OCI-LY7 (cell line): Measurements from ENCODE around the gene LPAR4. TPM values are rescaled to one million over a fixed set of nuclear protein-coding genes. Genes with fewer than 3 reads are reported as not detected.

ENCODE experiments used
- BruUV-seq: library from RNA; stranded (reverse); fragments of 400-500 nt; replicated peaks from 2 replicates; lab custom pipeline; 2021; lab: Mats Ljungman, UMichigan
- CTCF ChIA-PET: fragments of 300-600 bp; sonication (Branson Sonifier 250); formaldehyde crosslinking; loops from one replicate; lab custom pipeline; 2022; ENCODE audit warnings: antibody characterized with exemption; ENCODE audit not compliant: unreplicated experiment; lab: Charles Lee
- POLR2A ChIA-PET: fragments of 300-600 bp; sonication (Branson Sonifier 250); formaldehyde crosslinking; loops from one replicate; lab custom pipeline; 2022; ENCODE audit warnings: antibody characterized with exemption; lab: Charles Lee
- DNase-seq: peaks from one replicate; pipeline ENCODE4 v3.0.0-alpha.2; 2015; ENCODE audit warnings: low spot score
- H2AFZ ChIP-seq: fragments of 200-600 bp; sonication (generic), shearing (Covaris generic); 2 replicates; pipeline ENCODE4 v1.6.1; 2014; ENCODE audit warnings: mild to moderate bottlenecking, antibody characterized with exemption, low read length, moderate library complexity
- H3K27ac ChIP-seq: fragments of 200-600 bp; sonication (generic); 2 replicates; pipeline ENCODE4 v1.5.1; 2014; ENCODE audit warnings: mixed run types, low read depth, mild to moderate bottlenecking, moderate library complexity, low read length, inconsistent platforms; ENCODE audit not compliant: poor library complexity, severe bottlenecking
- H3K36me3 ChIP-seq: fragments of 200-600 bp; sonication (generic); 2 replicates; pipeline ENCODE4 v1.6.1; 2014; ENCODE audit warnings: mild to moderate bottlenecking, antibody characterized with exemption, low read length, moderate library complexity, mixed read lengths; ENCODE audit not compliant: insufficient read depth
- H3K4me1 ChIP-seq: fragments of 200-600 bp; sonication (generic); 2 replicates; pipeline ENCODE4 v1.5.1; 2014; ENCODE audit warnings: mild to moderate bottlenecking, low read length; ENCODE audit not compliant: insufficient read depth, poor library complexity, severe bottlenecking
- H3K4me2 ChIP-seq: fragments of 200-600 bp; sonication (generic); 2 replicates; pipeline ENCODE4 v1.6.1; 2014; ENCODE audit warnings: mild to moderate bottlenecking, low read length
- H3K4me3 ChIP-seq: fragments of 200-600 bp; sonication (generic); 2 replicates; pipeline ENCODE4 v1.5.1; 2014; ENCODE audit warnings: mild to moderate bottlenecking, low read depth, low read length; ENCODE audit not compliant: poor library complexity, severe bottlenecking
- H3K79me2 ChIP-seq: fragments of 200-600 bp; sonication (generic); 2 replicates; pipeline ENCODE4 v1.6.1; 2016; ENCODE audit warnings: low read depth, mild to moderate bottlenecking, low read length, moderate library complexity, mixed read lengths; ENCODE audit not compliant: insufficient read depth
- H3K9me2 ChIP-seq: fragments of 200-600 bp; sonication (generic); 2 replicates; pipeline ENCODE4 v1.6.1; 2016; ENCODE audit warnings: mild to moderate bottlenecking, low read length, mixed read lengths; ENCODE audit not compliant: insufficient read depth
- H3K9me3 ChIP-seq: fragments of 200-600 bp; sonication (generic); 2 replicates; pipeline ENCODE4 v1.6.1; 2014; ENCODE audit warnings: mild to moderate bottlenecking, mixed run types, low read length, mixed read lengths
- H4K20me1 ChIP-seq: fragments of 200-600 bp; sonication (generic); 2 replicates; pipeline ENCODE4 v1.6.1; 2014; ENCODE audit warnings: mild to moderate bottlenecking, antibody characterized with exemption, low read length, moderate library complexity, mixed read lengths; ENCODE audit not compliant: insufficient read depth
- EZH2phosphoT487 ChIP-seq: fragments of 200-600 bp; sonication (generic); IDR thresholded peaks from 2 replicates; pipeline ENCODE4 v1.6.1; 2018; ENCODE audit warnings: low read depth, borderline replicate concordance, mild to moderate bottlenecking, mixed run types, antibody characterized with exemption, low read length, moderate library complexity, mixed read lengths
- intact Hi-C: fragments of 100-400 bp; cut with micrococcal nuclease; formaldehyde crosslinking; loops from one replicate; pipeline ENCODE4 v1.10.0; 2022; ENCODE audit not compliant: unreplicated experiment
- total RNA-seq, 2 experiments: library from RNA; depleted of rRNA in 1 of 2; stranded (reverse); fragments of >200 nt in 1 of 2; shearing (Covaris generic) in 1 of 2; gene quantifications; 2 replicates each; pipeline ENCODE4 v1.2.3, GENCODE V29; 2014 to 2022
- TF ChIP-seq, protein P1 (sequence below): fragments of 200-600 bp; sonication (generic); conservative IDR thresholded peaks from 2 replicates; pipeline ENCODE4 v1.5.1; 2014; ENCODE audit warnings: mild to moderate bottlenecking, antibody characterized with exemption, low read length, moderate library complexity, mixed read lengths

Gene LPAR4
- total RNA-seq, 2 experiments from 2014 or later, result not detected

DNA sequence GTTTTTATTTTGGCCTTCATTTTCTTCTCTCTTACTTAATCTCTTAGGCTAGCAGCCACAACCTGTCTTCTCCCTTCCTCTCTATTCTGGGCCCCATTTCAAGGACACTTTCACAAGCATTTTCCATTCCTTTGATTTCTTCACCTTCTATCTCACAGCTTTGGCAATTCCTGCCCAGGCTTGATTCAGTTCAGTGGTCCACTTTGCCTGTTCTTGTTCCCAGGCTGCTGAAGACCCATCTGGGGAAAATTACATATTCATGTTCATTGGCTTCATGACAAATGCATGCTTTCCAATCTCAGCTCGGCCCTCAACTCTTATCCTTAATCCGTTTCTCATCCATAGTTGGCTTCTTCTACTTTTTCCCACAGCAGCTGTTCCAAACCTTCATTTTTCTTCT lies 38.7 kb upstream of the LPAR4 start:
- Histone ChIP-seq H3K9me3 (no peaks in the 10 kb centered on the region), H2AFZ (no peak overlapping the region), H3K4me1 (no peaks in the 10 kb centered on the region), H3K9me2 (no peaks in the 10 kb centered on the region), H4K20me1 (no peaks in the 10 kb centered on the region), H3K27ac (no peak overlapping the region), H3K4me3 (no peak overlapping the region), H3K36me3 (no peaks in the 10 kb centered on the region), H3K4me2 (no peak overlapping the region), H3K79me2 (no peaks in the 10 kb centered on the region)
- CTCF ChIA-PET, result no interaction called here
- no peak for TF ChIP-seq EZH2phosphoT487
- TF ChIP-seq, protein P1, sequence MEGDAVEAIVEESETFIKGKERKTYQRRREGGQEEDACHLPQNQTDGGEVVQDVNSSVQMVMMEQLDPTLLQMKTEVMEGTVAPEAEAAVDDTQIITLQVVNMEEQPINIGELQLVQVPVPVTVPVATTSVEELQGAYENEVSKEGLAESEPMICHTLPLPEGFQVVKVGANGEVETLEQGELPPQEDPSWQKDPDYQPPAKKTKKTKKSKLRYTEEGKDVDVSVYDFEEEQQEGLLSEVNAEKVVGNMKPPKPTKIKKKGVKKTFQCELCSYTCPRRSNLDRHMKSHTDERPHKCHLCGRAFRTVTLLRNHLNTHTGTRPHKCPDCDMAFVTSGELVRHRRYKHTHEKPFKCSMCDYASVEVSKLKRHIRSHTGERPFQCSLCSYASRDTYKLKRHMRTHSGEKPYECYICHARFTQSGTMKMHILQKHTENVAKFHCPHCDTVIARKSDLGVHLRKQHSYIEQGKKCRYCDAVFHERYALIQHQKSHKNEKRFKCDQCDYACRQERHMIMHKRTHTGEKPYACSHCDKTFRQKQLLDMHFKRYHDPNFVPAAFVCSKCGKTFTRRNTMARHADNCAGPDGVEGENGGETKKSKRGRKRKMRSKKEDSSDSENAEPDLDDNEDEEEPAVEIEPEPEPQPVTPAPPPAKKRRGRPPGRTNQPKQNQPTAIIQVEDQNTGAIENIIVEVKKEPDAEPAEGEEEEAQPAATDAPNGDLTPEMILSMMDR, result no peak
- no peak for DNase-seq
- POLR2A ChIA-PET, result no interaction called here
- BruUV-seq, result no TSS peak
- intact Hi-C loops, result no loop called here

DNA sequence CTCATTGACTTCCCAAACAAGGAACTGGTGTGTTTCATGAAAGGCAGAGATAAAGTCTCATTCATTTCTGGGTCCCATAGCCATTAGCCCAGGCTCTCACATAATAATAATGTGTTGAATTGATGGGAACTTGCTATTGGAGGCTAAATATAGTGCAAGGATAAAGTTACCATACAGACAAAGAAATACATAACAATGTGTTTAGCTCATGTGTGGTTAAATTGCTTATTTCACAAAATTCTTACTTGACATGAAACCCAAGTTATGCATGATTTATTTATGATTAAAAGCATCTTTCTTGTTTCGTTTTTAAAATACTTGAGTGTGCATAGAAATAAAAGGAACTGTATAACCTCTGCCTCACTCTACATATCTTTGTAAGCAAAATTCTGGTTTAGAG lies 37.3 kb upstream of the LPAR4 start:
- no peaks in the 10 kb centered on the region for H3K4me1 ChIP-seq
- ChIA-PET POLR2A (no interaction called here), CTCF (no interaction called here)
- H3K36me3 ChIP-seq, result no peaks in the 10 kb centered on the region
- H3K9me2 ChIP-seq, result no peaks in the 10 kb centered on the region
- no peaks in the 10 kb centered on the region for H3K79me2 ChIP-seq
- H3K4me3 ChIP-seq, result no peak overlapping the region
- no TSS peak for BruUV-seq
- no peak overlapping the region for H3K4me2 ChIP-seq
- intact Hi-C loops, result no loop called here
- no peaks in the 10 kb centered on the region for H3K9me3 ChIP-seq
- H2AFZ ChIP-seq, result no peak overlapping the region
- DNase-seq, result no peak
- H3K27ac ChIP-seq, result no peak overlapping the region
- no peaks in the 10 kb centered on the region for H4K20me1 ChIP-seq
- no peak for TF ChIP-seq EZH2phosphoT487
- TF ChIP-seq, protein P1, result no peak

DNA sequence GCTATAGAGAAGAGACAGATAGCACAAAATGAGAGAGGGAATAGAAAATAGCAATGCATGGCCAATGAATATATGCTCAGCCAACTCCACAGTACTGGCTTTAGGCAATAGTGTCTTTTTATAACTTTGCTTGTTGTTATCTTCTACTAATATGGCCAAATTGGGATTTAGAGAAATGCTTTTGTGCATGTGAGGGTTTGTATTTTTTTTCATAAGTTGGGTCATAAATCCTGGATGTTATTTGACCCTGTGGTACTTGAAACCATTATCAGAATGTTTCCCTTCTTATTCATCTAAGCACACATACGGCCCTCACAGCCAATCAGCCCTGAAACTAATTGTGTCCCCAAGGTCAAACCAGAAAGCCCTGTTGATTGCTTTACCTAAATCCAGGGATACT lies 35.2 kb upstream of the LPAR4 start:
- ChIA-PET POLR2A (no interaction called here), CTCF (no interaction called here)
- H3K4me2 ChIP-seq, result no peak overlapping the region
- TF ChIP-seq EZH2phosphoT487, result no peak
- TF ChIP-seq, protein P1, result no peak
- intact Hi-C loops, result no loop called here
- H3K27ac ChIP-seq, result no peak overlapping the region
- H3K36me3 ChIP-seq, result no peaks in the 10 kb centered on the region
- H3K9me3 ChIP-seq, result no peaks in the 10 kb centered on the region
- H3K79me2 ChIP-seq, result no peaks in the 10 kb centered on the region
- H4K20me1 ChIP-seq, result no peaks in the 10 kb centered on the region
- H3K4me1 ChIP-seq, result no peaks in the 10 kb centered on the region
- BruUV-seq, result no TSS peak
- H3K9me2 ChIP-seq, result no peaks in the 10 kb centered on the region
- H3K4me3 ChIP-seq, result no peak overlapping the region
- DNase-seq, result no peak
- no peak overlapping the region for H2AFZ ChIP-seq
